ENCODE data around the gene WNT7B.

DNA sequence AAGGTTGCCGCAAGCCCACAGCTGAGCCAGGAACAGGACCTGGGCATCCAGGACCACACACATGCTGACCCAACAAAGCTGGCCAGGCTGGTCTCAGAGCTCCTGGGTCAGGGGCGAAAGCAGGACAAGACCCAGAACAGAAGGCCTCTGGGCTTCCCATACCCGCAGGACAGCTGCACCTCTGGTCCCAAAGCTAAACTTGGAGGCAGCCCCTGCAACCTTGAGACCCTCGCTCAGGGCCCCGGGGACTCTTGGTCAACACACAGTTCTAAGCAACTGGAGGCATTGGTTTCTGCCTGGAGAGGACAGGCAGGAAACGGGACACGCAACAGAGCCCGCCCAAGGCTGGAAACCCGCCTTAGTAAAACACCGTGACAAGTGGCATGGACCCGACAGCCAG is 11.4 kb downstream of the WNT7B start:
- TF ChIP-seq POLR2A (IDR thresholded peaks at IDR 0.05; ENCODE audit: low read length), result no peak
- TF ChIP-seq GATA1 (IDR thresholded peaks at IDR 0.05; ENCODE audit: low read depth, low read length), result no peak
